Muscle of leg (tissue), 11 donors: ENCODE results near the gene MICAL2. TPM values are rescaled to one million over a fixed set of nuclear protein-coding genes. Genes with fewer than 3 reads are reported as not detected.

Experiments used
- DNase-seq: peaks from one replicate; pipeline ENCODE4 v3.0.0; 2013
- H3K27ac ChIP-seq: one replicate; pipeline ENCODE4 v1.5.1; 2013; ENCODE audit warnings: mild to moderate bottlenecking, low read length, control low read depth
- H3K27me3 ChIP-seq: one replicate; pipeline ENCODE4 v1.6.1; 2013; ENCODE audit warnings: low read length; ENCODE audit not compliant: control insufficient read depth, insufficient read depth
- H3K36me3 ChIP-seq: one replicate; pipeline ENCODE4 v1.6.1; 2013; ENCODE audit warnings: low read length; ENCODE audit not compliant: control insufficient read depth, insufficient read depth
- H3K4me1 ChIP-seq: one replicate; pipeline ENCODE4 v1.6.1; 2013; ENCODE audit warnings: low read length; ENCODE audit not compliant: control insufficient read depth, insufficient read depth
- H3K4me3 ChIP-seq: one replicate; pipeline ENCODE4 v1.5.1; 2013; ENCODE audit warnings: low read length, control low read depth
- H3K9me3 ChIP-seq: replicated peaks from 2 replicates; pipeline ENCODE4 v1.6.1; 2013; ENCODE audit warnings: low read depth, low read length; ENCODE audit not compliant: control insufficient read depth
- WGBS: methylation state at CpG from one replicate; pipeline ENCODE4 v1.1.5; 2013; ENCODE audit warnings: missing lambda C conversion rate; ENCODE audit not compliant: insufficient coverage; 5-methylcytosine and 5-hydroxymethylcytosine counted together
- polyA plus RNA-seq, 8 donors: library from polyadenylated mRNA; unstranded; fragments of 120-200 nt; gene quantifications; one replicate each; pipeline versions ENCODE4 v1.2.1 to v1.2.3, GENCODE V29; 2013; ENCODE audit warnings: inconsistent platforms in 1 of 8, low replicate concordance in 1 of 8; ENCODE audit not compliant: insufficient read length in 8 of 8, insufficient read depth in 1 of 8
- total RNA-seq: library from RNA; stranded (reverse); fragments of 120-200 nt; gene quantifications from one replicate; pipeline ENCODE4 v1.2.4, GENCODE V29; 2013

The MICAL2 gene
- total and polyA plus RNA-seq, 9 donors, result 12.9 to 31.7 (median 21.8) TPM

GRCh38 chr11:12169822-12170221 is 59.4 kb downstream of the MICAL2 start:
- DNase-seq, result no peak
- H3K4me3 ChIP-seq, result no peak overlapping the region
- no peaks in the 10 kb centered on the region for H3K9me3 ChIP-seq
- 79% methylated on average over 3 of the region's 3 CpGs for WGBS
- peaks cover 2% of the 10 kb centered on the region for H3K36me3 ChIP-seq
- H3K27me3 ChIP-seq, result no peaks in the 10 kb centered on the region
- H3K4me1 ChIP-seq, result peaks cover 13% of the 10 kb centered on the region
- no peak overlapping the region for H3K27ac ChIP-seq

- 34% methylated on average over 3 of the region's 3 CpGs for WGBS
- Histone ChIP-seq H3K27ac (no peak overlapping the region), H3K9me3 (no peaks in the 10 kb centered on the region), H3K4me3 (no peak overlapping the region), H3K27me3 (no peaks in the 10 kb centered on the region), H3K4me1 (peaks cover 13% of the 10 kb centered on the region), H3K36me3 (peaks cover 2% of the 10 kb centered on the region)
- no peak for DNase-seq
Observed at GRCh38 chr11:12170501-12170900, 60.1 kb downstream of the MICAL2 start.

- Histone ChIP-seq H3K4me1 (peaks cover 13% of the 10 kb centered on the region), H3K27me3 (no peaks in the 10 kb centered on the region), H3K27ac (no peak overlapping the region), H3K36me3 (peaks cover 2% of the 10 kb centered on the region), H3K9me3 (no peaks in the 10 kb centered on the region), H3K4me3 (no peak overlapping the region)
- peak; percentile 90 for DNase-seq
- 15% methylated on average over 2 of the region's 5 CpGs for WGBS
Observed at GRCh38 chr11:12170984-12171383, 60.6 kb downstream of the MICAL2 start.

- Histone ChIP-seq H3K4me3 (no peak overlapping the region), H3K36me3 (peaks cover 2% of the 10 kb centered on the region), H3K4me1 (peaks cover 13% of the 10 kb centered on the region), H3K9me3 (no peaks in the 10 kb centered on the region), H3K27me3 (no peaks in the 10 kb centered on the region), H3K27ac (no peak overlapping the region)
- DNase-seq, result no peak
- no CpG with 5 or more reads among the region's 3 CpGs for WGBS
Observed at GRCh38 chr11:12171921-12172320, 61.5 kb downstream of the MICAL2 start.

GRCh38 chr11:12172493-12173013 is 62.2 kb downstream of the MICAL2 start:
- DNase-seq, result no peak
- Histone ChIP-seq H3K27me3 (no peaks in the 10 kb centered on the region), H3K4me1 (peaks cover 9% of the 10 kb centered on the region), H3K27ac (no peak overlapping the region), H3K36me3 (peaks cover 2% of the 10 kb centered on the region), H3K4me3 (no peak overlapping the region), H3K9me3 (no peaks in the 10 kb centered on the region)
- 67% methylated on average over 2 of the region's 3 CpGs for WGBS

GRCh38 chr11:12173111-12173510 is 62.7 kb downstream of the MICAL2 start:
- Histone ChIP-seq H3K4me1 (peaks cover 11% of the 10 kb centered on the region), H3K9me3 (no peaks in the 10 kb centered on the region), H3K36me3 (peaks cover 2% of the 10 kb centered on the region), H3K4me3 (no peak overlapping the region), H3K27me3 (no peaks in the 10 kb centered on the region), H3K27ac (no peak overlapping the region)
- WGBS, result 80% methylated on average over 1 of the region's 4 CpGs
- peak; percentile 20 for DNase-seq

- no peaks in the 10 kb centered on the region for H3K27me3 ChIP-seq
- WGBS, result no CpG with 5 or more reads among the region's 1 CpG
- no peak overlapping the region for H3K4me3 ChIP-seq
- no peak overlapping the region for H3K27ac ChIP-seq
- peaks cover 2% of the 10 kb centered on the region for H3K36me3 ChIP-seq
- no peak for DNase-seq
- H3K4me1 ChIP-seq, result peaks cover 16% of the 10 kb centered on the region
- no peaks in the 10 kb centered on the region for H3K9me3 ChIP-seq
Observed at GRCh38 chr11:12174128-12174476, 63.7 kb downstream of the MICAL2 start.

- Histone ChIP-seq H3K4me1 (peaks cover 20% of the 10 kb centered on the region), H3K27me3 (no peaks in the 10 kb centered on the region), H3K9me3 (no peaks in the 10 kb centered on the region), H3K36me3 (peaks cover 2% of the 10 kb centered on the region), H3K4me3 (no peak overlapping the region), H3K27ac (no peak overlapping the region)
- WGBS, result 83% methylated on average over 1 of the region's 3 CpGs
- peak; percentile 56 for DNase-seq
Observed at GRCh38 chr11:12174477-12175143, 64.2 kb downstream of the MICAL2 start.

GRCh38 chr11:12175694-12176241 is 65.4 kb downstream of the MICAL2 start:
- H3K4me1 ChIP-seq, result peaks cover 25% of the 10 kb centered on the region
- peaks cover 2% of the 10 kb centered on the region for H3K36me3 ChIP-seq
- no peak overlapping the region for H3K4me3 ChIP-seq
- H3K27me3 ChIP-seq, result no peaks in the 10 kb centered on the region
- H3K27ac ChIP-seq, result no peak overlapping the region
- WGBS, result 0% methylated on average over 2 of the region's 4 CpGs
- no peak for DNase-seq
- no peaks in the 10 kb centered on the region for H3K9me3 ChIP-seq

GRCh38 chr11:12176410-12176809 is 66.0 kb downstream of the MICAL2 start:
- no peak overlapping the region for H3K4me3 ChIP-seq
- peaks cover 23% of the 10 kb centered on the region for H3K4me1 ChIP-seq
- no peaks in the 10 kb centered on the region for H3K27me3 ChIP-seq
- H3K9me3 ChIP-seq, result no peaks in the 10 kb centered on the region
- DNase-seq, result no peak
- peaks cover 2% of the 10 kb centered on the region for H3K36me3 ChIP-seq
- no peak overlapping the region for H3K27ac ChIP-seq
- 83% methylated on average over 2 of the region's 4 CpGs for WGBS
